HG03521 (cell line): Measurements from ENCODE around the gene NR6A1.

Experiments used
- ATAC-seq: cut with Tn5 transposase; IDR thresholded peaks from one replicate; pipeline ENCODE4 v1.9.1; 2021; ENCODE audit warnings: mild to moderate bottlenecking, moderate library complexity; ENCODE audit not compliant: unreplicated experiment

NR6A1 gene

GRCh38 chr9:124730772-124731171 is 40.3 kb downstream of the NR6A1 start:
- no peak for ATAC-seq

- no peak for ATAC-seq
Observed at GRCh38 chr9:124726886-124727285, 44.2 kb downstream of the NR6A1 start.

- ATAC-seq: no peak
Observed at GRCh38 chr9:124725068-124725452, 46.1 kb downstream of the NR6A1 start.

GRCh38 chr9:124724415-124725067 is 46.6 kb downstream of the NR6A1 start:
- no peak for ATAC-seq

GRCh38 chr9:124723352-124723751 is 47.8 kb downstream of the NR6A1 start:
- ATAC-seq: no peak

GRCh38 chr9:124721109-124721906 is 49.8 kb downstream of the NR6A1 start:
- no peak for ATAC-seq

- ATAC-seq: no peak
Observed at GRCh38 chr9:124720429-124721108, 50.5 kb downstream of the NR6A1 start.

GRCh38 chr9:124718928-124719327 is 52.2 kb downstream of the NR6A1 start:
- no peak for ATAC-seq

- no peak for ATAC-seq
Observed at GRCh38 chr9:124717597-124717996, 53.5 kb downstream of the NR6A1 start.

- ATAC-seq: no peak
Observed at GRCh38 chr9:124716808-124717207, 54.3 kb downstream of the NR6A1 start.

GRCh38 chr9:124710766-124711165 is 60.3 kb downstream of the NR6A1 start:
- ATAC-seq: no peak

GRCh38 chr9:124709292-124709690 is 61.8 kb downstream of the NR6A1 start:
- ATAC-seq: no peak

- ATAC-seq: no peak
Observed at GRCh38 chr9:124708633-124709291, 62.3 kb downstream of the NR6A1 start.

- no peak for ATAC-seq
Observed at GRCh38 chr9:124708074-124708473, 63.0 kb downstream of the NR6A1 start.

- ATAC-seq: no peak
Observed at GRCh38 chr9:124707666-124708065, 63.4 kb downstream of the NR6A1 start.

- no peak for ATAC-seq
Observed at GRCh38 chr9:124706685-124707084, 64.4 kb downstream of the NR6A1 start.

GRCh38 chr9:124699575-124699974 is 71.5 kb downstream of the NR6A1 start:
- no peak for ATAC-seq

- no peak for ATAC-seq
Observed at GRCh38 chr9:124698265-124698664, 72.8 kb downstream of the NR6A1 start.

GRCh38 chr9:124697326-124698200 is 73.5 kb downstream of the NR6A1 start:
- no peak for ATAC-seq

GRCh38 chr9:124696101-124696500 is 75.0 kb downstream of the NR6A1 start:
- ATAC-seq: no peak
